Activated CD4-positive, alpha-beta T cell treated with anti-CD3 and anti-CD28 coated beads, Interleukin-2, amount 50 U/mL, for 4 hours (primary cell): Measurements from ENCODE around the gene ANO7.
"Not testable (repeated sequence)": the region's sequence is repeated elsewhere in the genome, so short reads cannot be mapped to it uniquely, and the experiment has no call there.

Source experiments
- DNase-seq, 2 experiments: peaks; one replicate each; pipeline ENCODE4 v3.0.0-alpha.2; 2020

ANO7 gene

GRCh38 chr2:241190291-241190981 lies 2.0 kb downstream of the ANO7 start:
- DNase-seq = no peak

GRCh38 chr2:241191081-241191480 lies 2.6 kb downstream of the ANO7 start:
- no peak for DNase-seq

- DNase-seq = no peak
These were observed 4.8 kb downstream of the ANO7 start for GRCh38 chr2:241193271-241193670.

- no peak for DNase-seq
These were observed 6.3 kb downstream of the ANO7 start for GRCh38 chr2:241194811-241195210.

GRCh38 chr2:241195506-241196130 lies 7.1 kb downstream of the ANO7 start:
- no peak for DNase-seq

GRCh38 chr2:241197246-241197645 lies 8.8 kb downstream of the ANO7 start:
- DNase-seq = not testable (repeated sequence)

- DNase-seq = no peak
These were observed 9.5 kb downstream of the ANO7 start for GRCh38 chr2:241197947-241198346.

GRCh38 chr2:241198381-241199279 lies 10.2 kb downstream of the ANO7 start:
- no peak for DNase-seq

GRCh38 chr2:241199286-241199685 lies 10.8 kb downstream of the ANO7 start:
- no peak for DNase-seq

GRCh38 chr2:241199897-241200821 lies 11.7 kb downstream of the ANO7 start:
- DNase-seq = no peak

- DNase-seq = no peak
These were observed 12.4 kb downstream of the ANO7 start for GRCh38 chr2:241200822-241201395.

GRCh38 chr2:241201445-241202267 lies 13.2 kb downstream of the ANO7 start:
- no peak for DNase-seq

GRCh38 chr2:241202268-241202585 lies 13.8 kb downstream of the ANO7 start:
- no peak for DNase-seq

- no peak for DNase-seq
These were observed 14.2 kb downstream of the ANO7 start for GRCh38 chr2:241202681-241203080.

GRCh38 chr2:241203218-241204009 lies 14.9 kb downstream of the ANO7 start:
- no peak for DNase-seq

- DNase-seq = no peak
These were observed 15.5 kb downstream of the ANO7 start for GRCh38 chr2:241204010-241204384.

GRCh38 chr2:241204490-241204889 lies 16.0 kb downstream of the ANO7 start:
- DNase-seq = no peak

GRCh38 chr2:241205086-241205485 lies 16.6 kb downstream of the ANO7 start:
- no peak for DNase-seq

- DNase-seq = no peak
These were observed 18.7 kb downstream of the ANO7 start for GRCh38 chr2:241207151-241207550.

GRCh38 chr2:241207641-241208040 lies 19.2 kb downstream of the ANO7 start:
- DNase-seq = no peak

GRCh38 chr2:241208058-241208457 lies 19.6 kb downstream of the ANO7 start:
- DNase-seq = no peak
